Measurements from ENCODE around the gene ISCU. TPM values are rescaled to one million over a fixed set of nuclear protein-coding genes. Genes with fewer than 3 reads are reported as not detected.
"Not testable (repeated sequence)": the region's sequence is repeated elsewhere in the genome, so short reads cannot be mapped to it uniquely, and the experiment has no call there.

ISCU gene
- total RNA-seq, 1 donor from 2014 or later = 78.9 TPM

DNA sequence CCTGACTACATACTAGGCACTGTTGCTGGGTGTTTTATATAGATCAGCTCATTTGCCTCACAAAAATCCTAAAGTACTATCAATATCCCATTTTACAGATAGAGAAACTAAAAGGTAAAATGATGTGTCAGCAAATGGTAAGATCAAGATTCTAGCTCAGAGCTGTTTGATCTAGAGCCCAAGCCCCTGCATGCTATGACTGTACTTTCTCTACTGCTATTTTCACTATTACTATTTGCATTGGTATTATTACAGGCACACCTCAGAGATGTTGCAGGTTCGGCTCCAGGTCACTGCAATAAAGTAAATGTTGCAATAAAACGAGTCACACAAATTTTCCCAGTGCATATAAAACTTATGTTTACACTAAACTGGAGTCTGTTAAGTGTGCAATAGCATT, 10.9 kb downstream of the ISCU start:
- Mint-ChIP-seq H3K4me3 (no peak overlapping the region), H3K27ac (no peak overlapping the region), H3K4me1 (no peaks in the 10 kb centered on the region), H3K27me3 (ENCODE audit: insufficient read depth, low read depth) (peaks cover 8% of the 10 kb centered on the region), H3K36me3 (peaks cover 7% of the 10 kb centered on the region), H3K9me3 (peaks cover 5% of the 10 kb centered on the region)
- Histone ChIP-seq H3K36me3 (no peaks in the 10 kb centered on the region), H3K4me2 (no peak overlapping the region), H3F3A (ENCODE audit: low read depth) (peaks cover 13% of the 10 kb centered on the region), H3K27me3 (no peaks in the 10 kb centered on the region), H3K27ac (no peak overlapping the region), H3K4me1 (no peaks in the 10 kb centered on the region), H3K9ac (no peak overlapping the region), H3K79me2 (ENCODE audit: low read depth) (no peaks in the 10 kb centered on the region), H3K9me3 (ENCODE audit: low read depth) (no peaks in the 10 kb centered on the region), H4K20me1 (ENCODE audit: low read depth) (no peaks in the 10 kb centered on the region), H3K4me3 (no peak overlapping the region), H2AFZ (replicated peaks) (no peak overlapping the region)
- TF ChIP-seq, protein P1, sequence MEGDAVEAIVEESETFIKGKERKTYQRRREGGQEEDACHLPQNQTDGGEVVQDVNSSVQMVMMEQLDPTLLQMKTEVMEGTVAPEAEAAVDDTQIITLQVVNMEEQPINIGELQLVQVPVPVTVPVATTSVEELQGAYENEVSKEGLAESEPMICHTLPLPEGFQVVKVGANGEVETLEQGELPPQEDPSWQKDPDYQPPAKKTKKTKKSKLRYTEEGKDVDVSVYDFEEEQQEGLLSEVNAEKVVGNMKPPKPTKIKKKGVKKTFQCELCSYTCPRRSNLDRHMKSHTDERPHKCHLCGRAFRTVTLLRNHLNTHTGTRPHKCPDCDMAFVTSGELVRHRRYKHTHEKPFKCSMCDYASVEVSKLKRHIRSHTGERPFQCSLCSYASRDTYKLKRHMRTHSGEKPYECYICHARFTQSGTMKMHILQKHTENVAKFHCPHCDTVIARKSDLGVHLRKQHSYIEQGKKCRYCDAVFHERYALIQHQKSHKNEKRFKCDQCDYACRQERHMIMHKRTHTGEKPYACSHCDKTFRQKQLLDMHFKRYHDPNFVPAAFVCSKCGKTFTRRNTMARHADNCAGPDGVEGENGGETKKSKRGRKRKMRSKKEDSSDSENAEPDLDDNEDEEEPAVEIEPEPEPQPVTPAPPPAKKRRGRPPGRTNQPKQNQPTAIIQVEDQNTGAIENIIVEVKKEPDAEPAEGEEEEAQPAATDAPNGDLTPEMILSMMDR (IDR thresholded peaks at IDR 0.05) = no peak
- no peak for TF ChIP-seq EZH2phosphoT487 (IDR thresholded peaks at IDR 0.05)
- TF ChIP-seq EZH2 (IDR thresholded peaks at IDR 0.05) = no peak
- DNase-seq (ENCODE audit: low spot score) = no peak

DNA sequence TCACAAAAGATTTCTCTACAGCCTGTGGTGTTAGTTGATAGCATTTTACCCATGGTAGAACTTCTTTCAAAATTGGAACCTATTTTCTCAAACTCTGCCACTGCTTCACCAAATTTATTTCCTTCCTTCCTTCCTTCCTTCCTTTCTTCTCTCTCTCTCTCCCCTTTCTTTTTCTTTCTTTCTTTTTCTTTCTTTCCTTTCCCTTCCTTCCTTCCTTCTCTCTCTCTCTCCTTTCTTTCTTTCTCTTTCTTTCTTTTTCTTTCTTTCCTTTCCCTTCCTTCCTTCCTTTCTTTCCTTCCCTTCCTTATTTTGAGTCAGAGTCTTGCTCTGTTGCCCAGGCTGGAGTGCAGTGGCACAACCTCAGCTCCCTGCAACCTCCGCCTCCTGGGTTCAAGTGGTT, 11.9 kb downstream of the ISCU start:
- H3F3A ChIP-seq (ENCODE audit: low read depth) = peaks cover 12% of the 10 kb centered on the region
- not testable (repeated sequence) for DNase-seq (ENCODE audit: low spot score); H3K4me3 ChIP-seq; H3K79me2 ChIP-seq (ENCODE audit: low read depth); H3K9me3 ChIP-seq (ENCODE audit: low read depth); H3K36me3 ChIP-seq; H3K4me1 Mint-ChIP-seq; H3K27ac Mint-ChIP-seq; H3K27ac ChIP-seq; H3K9ac ChIP-seq; H3K27me3 ChIP-seq; H2AFZ ChIP-seq (replicated peaks); H3K4me2 ChIP-seq; H3K4me1 ChIP-seq; H3K4me3 Mint-ChIP-seq; H4K20me1 ChIP-seq (ENCODE audit: low read depth); H3K36me3 Mint-ChIP-seq
- Mint-ChIP-seq H3K27me3 (ENCODE audit: insufficient read depth, low read depth) (peaks cover 18% of the 10 kb centered on the region), H3K9me3 (peaks cover 13% of the 10 kb centered on the region)

DNA sequence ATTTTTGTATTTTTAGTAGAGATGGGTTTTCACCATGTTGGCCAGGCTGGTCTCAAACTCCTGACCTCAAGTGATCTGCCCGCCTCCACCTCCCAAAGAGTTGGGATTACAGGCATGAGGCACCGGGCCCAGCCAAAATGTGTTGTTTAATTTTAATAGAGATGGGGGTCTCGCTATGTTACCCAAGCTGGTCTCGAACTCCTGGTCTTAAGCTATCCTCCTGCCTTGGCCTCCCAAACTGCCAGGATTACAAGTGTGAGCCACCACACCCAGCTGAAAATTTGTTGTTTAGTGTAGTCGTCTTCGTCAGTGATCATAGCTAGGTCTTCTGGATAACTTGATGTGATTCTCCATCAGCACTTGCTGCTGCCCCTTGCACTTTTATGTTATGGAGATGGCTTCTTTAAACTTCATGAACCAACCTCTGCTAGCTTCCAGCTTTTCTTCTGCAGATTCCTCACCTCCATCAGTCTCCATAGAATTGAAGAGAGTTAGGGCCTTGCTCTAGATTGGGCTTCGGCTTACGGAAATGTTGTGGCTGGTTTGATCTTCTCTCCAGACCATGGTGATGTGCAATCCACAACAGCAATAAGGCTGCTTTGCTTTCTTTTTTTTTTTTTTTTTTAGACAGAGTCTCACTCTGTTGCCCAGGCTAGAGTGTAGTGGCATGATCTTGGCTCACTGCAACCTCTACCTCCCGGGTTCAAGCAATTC, 13.0 kb downstream of the ISCU start:
- Histone ChIP-seq H3K27ac (no peak overlapping the region), H3F3A (ENCODE audit: low read depth) (peaks cover 2% of the 10 kb centered on the region), H2AFZ (replicated peaks) (no peak overlapping the region), H4K20me1 (ENCODE audit: low read depth) (no peaks in the 10 kb centered on the region), H3K4me3 (no peak overlapping the region), H3K36me3 (no peaks in the 10 kb centered on the region), H3K27me3 (no peaks in the 10 kb centered on the region), H3K4me2 (no peak overlapping the region), H3K9ac (no peak overlapping the region), H3K79me2 (ENCODE audit: low read depth) (no peaks in the 10 kb centered on the region), H3K4me1 (no peaks in the 10 kb centered on the region), H3K9me3 (ENCODE audit: low read depth) (no peaks in the 10 kb centered on the region)
- peaks cover 15% of the 10 kb centered on the region for H3K27me3 Mint-ChIP-seq (ENCODE audit: insufficient read depth, low read depth)
- no peak for DNase-seq (ENCODE audit: low spot score)
- H3K27ac Mint-ChIP-seq = peak overlapping the region; percentile 38
- peaks cover 3% of the 10 kb centered on the region for H3K36me3 Mint-ChIP-seq
- peaks cover 7% of the 10 kb centered on the region for H3K4me1 Mint-ChIP-seq
- peaks cover 13% of the 10 kb centered on the region for H3K9me3 Mint-ChIP-seq
- no peak for TF ChIP-seq EZH2 (IDR thresholded peaks at IDR 0.05)
- TF ChIP-seq, protein P1 (IDR thresholded peaks at IDR 0.05) = no peak
- no peak overlapping the region for H3K4me3 Mint-ChIP-seq

DNA sequence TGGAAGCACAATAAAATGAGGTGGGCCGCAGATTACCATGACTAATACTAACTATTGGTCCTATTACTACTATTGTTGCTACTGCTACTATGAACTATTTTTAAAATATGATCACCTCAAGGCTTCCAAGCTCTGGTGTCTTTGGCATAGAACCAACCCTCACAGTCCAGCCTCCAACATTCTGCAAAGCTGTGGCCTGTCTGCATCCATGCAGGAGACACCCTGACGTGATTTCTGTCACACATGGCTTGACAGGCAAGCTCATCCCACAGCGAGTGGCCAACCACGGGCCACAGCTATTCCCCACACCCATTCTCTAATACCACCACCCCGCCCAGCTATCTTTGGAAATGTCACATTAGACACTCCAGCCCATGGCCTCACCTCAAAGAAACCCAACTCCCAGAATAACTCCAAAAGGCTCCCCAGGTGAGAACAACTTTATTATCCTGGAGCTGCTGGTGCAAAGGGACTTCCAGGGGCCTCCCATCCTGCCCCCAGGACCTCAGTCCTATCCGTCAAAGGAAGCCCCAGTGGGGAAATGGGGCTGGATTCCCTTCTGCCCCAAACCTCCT, 14.4 kb downstream of the ISCU start:
- Mint-ChIP-seq H3K9me3 (peaks cover 13% of the 10 kb centered on the region), H3K4me3 (no peak overlapping the region), H3K27me3 (ENCODE audit: insufficient read depth, low read depth) (peaks cover 17% of the 10 kb centered on the region), H3K4me1 (peaks cover 7% of the 10 kb centered on the region), H3K36me3 (peaks cover 3% of the 10 kb centered on the region), H3K27ac (no peak overlapping the region)
- Histone ChIP-seq H2AFZ (replicated peaks) (no peak overlapping the region), H3F3A (ENCODE audit: low read depth) (no peaks in the 10 kb centered on the region), H3K79me2 (ENCODE audit: low read depth) (no peaks in the 10 kb centered on the region), H3K4me3 (no peak overlapping the region), H4K20me1 (ENCODE audit: low read depth) (no peaks in the 10 kb centered on the region), H3K9me3 (ENCODE audit: low read depth) (no peaks in the 10 kb centered on the region), H3K27ac (no peak overlapping the region), H3K4me2 (no peak overlapping the region), H3K9ac (no peak overlapping the region), H3K4me1 (no peaks in the 10 kb centered on the region), H3K36me3 (no peaks in the 10 kb centered on the region), H3K27me3 (no peaks in the 10 kb centered on the region)
- no peak for DNase-seq (ENCODE audit: low spot score)
- TF ChIP-seq, protein P1 (IDR thresholded peaks at IDR 0.05) = no peak
- TF ChIP-seq EZH2 (IDR thresholded peaks at IDR 0.05) (no peak), EZH2phosphoT487 (IDR thresholded peaks at IDR 0.05) (no peak)

Measured in neural progenitor cell (in vitro differentiated cells).